Measurements from ENCODE around the gene LCMT1.
"Not testable (repeated sequence)": the region's sequence is repeated elsewhere in the genome, so short reads cannot be mapped to it uniquely, and the experiment has no call there.

LCMT1 gene

GRCh38 chr16:25111403-25112166 is at the start of gene LCMT1:
TSS of gene LCMT1 (plus strand) at chr16:25111742. CDS start at chr16:25111884, 142 bp downstream.
- in situ Hi-C loops (cut with MboI; ENCODE audit: low sequenced_read_pairs), result no loop called here

- in situ Hi-C loops (cut with MboI; ENCODE audit: low sequenced_read_pairs), result no loop called here
These were observed 48.4 kb upstream of the LCMT1 start for GRCh38 chr16:25063102-25063501.

GRCh38 chr16:25063865-25064264 is 47.7 kb upstream of the LCMT1 start:
- in situ Hi-C loops (cut with MboI; ENCODE audit: low sequenced_read_pairs), result no loop called here

GRCh38 chr16:25064281-25064680 is 47.3 kb upstream of the LCMT1 start:
- in situ Hi-C loops (cut with MboI; ENCODE audit: low sequenced_read_pairs), result not testable (repeated sequence)

GRCh38 chr16:25064937-25065336 is 46.6 kb upstream of the LCMT1 start:
- in situ Hi-C loops (cut with MboI; ENCODE audit: low sequenced_read_pairs), result no loop called here

GRCh38 chr16:25065899-25066298 is 45.6 kb upstream of the LCMT1 start:
- in situ Hi-C loops (cut with MboI; ENCODE audit: low sequenced_read_pairs), result no loop called here

- in situ Hi-C loops (cut with MboI; ENCODE audit: low sequenced_read_pairs), result no loop called here
These were observed 45.2 kb upstream of the LCMT1 start for GRCh38 chr16:25066426-25066746.

GRCh38 chr16:25066747-25067631 is 44.6 kb upstream of the LCMT1 start:
- in situ Hi-C loops (cut with MboI; ENCODE audit: low sequenced_read_pairs), result no loop called here

GRCh38 chr16:25073854-25074253 is 37.7 kb upstream of the LCMT1 start:
- in situ Hi-C loops (cut with MboI; ENCODE audit: low sequenced_read_pairs), result no loop called here

GRCh38 chr16:25078386-25078978 is 33.1 kb upstream of the LCMT1 start:
- in situ Hi-C loops (cut with MboI; ENCODE audit: low sequenced_read_pairs), result no loop called here

GRCh38 chr16:25079637-25080378 is 31.7 kb upstream of the LCMT1 start:
- in situ Hi-C loops (cut with MboI; ENCODE audit: low sequenced_read_pairs), result no loop called here

- in situ Hi-C loops (cut with MboI; ENCODE audit: low sequenced_read_pairs), result no loop called here
These were observed 31.0 kb upstream of the LCMT1 start for GRCh38 chr16:25080420-25081131.

GRCh38 chr16:25081702-25082101 is 29.8 kb upstream of the LCMT1 start:
- in situ Hi-C loops (cut with MboI; ENCODE audit: low sequenced_read_pairs), result no loop called here

GRCh38 chr16:25083065-25083464 is 28.5 kb upstream of the LCMT1 start:
- in situ Hi-C loops (cut with MboI; ENCODE audit: low sequenced_read_pairs), result no loop called here

GRCh38 chr16:25083701-25084100 is 27.8 kb upstream of the LCMT1 start:
- in situ Hi-C loops (cut with MboI; ENCODE audit: low sequenced_read_pairs), result no loop called here

GRCh38 chr16:25084797-25085196 is 26.7 kb upstream of the LCMT1 start:
- in situ Hi-C loops (cut with MboI; ENCODE audit: low sequenced_read_pairs), result no loop called here

- in situ Hi-C loops (cut with MboI; ENCODE audit: low sequenced_read_pairs), result no loop called here
These were observed 23.8 kb upstream of the LCMT1 start for GRCh38 chr16:25087761-25088160.

GRCh38 chr16:25089351-25089750 is 22.2 kb upstream of the LCMT1 start:
- in situ Hi-C loops (cut with MboI; ENCODE audit: low sequenced_read_pairs), result no loop called here

- in situ Hi-C loops (cut with MboI; ENCODE audit: low sequenced_read_pairs), result no loop called here
These were observed 19.1 kb upstream of the LCMT1 start for GRCh38 chr16:25092441-25092840.

Measured in HL-60/S4 (cell line).